IMR-90 (cell line): ENCODE results near the gene NEURL2. TPM values are rescaled to one million over a fixed set of nuclear protein-coding genes. Genes with fewer than 3 reads are reported as not detected.

ENCODE experiments used
- ATAC-seq: fragments of 200-7000 bp; cut with Tn5 transposase; 2 replicates; pipeline ENCODE4 v1.9.1; 2020; ENCODE audit warnings: low read depth, mild to moderate bottlenecking, moderate library complexity
- Bru-seq: library from RNA; stranded (reverse); fragments of 400-500 nt; gene quantifications from one replicate; lab custom pipeline; 2021; lab: Mats Ljungman, UMichigan
- BruChase-seq, 2 experiments: library from RNA; stranded (reverse); fragments of 400-500 nt; gene quantifications; one replicate each; lab custom pipeline; 2021; lab: Mats Ljungman, UMichigan
- BruUV-seq: library from RNA; stranded (reverse); fragments of 400-500 nt; replicated peaks from 2 replicates; lab custom pipeline; 2021; lab: Mats Ljungman, UMichigan
- CTCF ChIA-PET: fragments of 300-600 bp; formaldehyde crosslinking; extraction: SDS; loops from one replicate; lab custom pipeline; 2021; ENCODE audit warnings: antibody characterized with exemption; lab: Yijun Ruan, JAX
- POLR2A ChIA-PET: fragments of 300-600 bp; sonication (Branson Sonifier 250); formaldehyde crosslinking; loops from one replicate; lab custom pipeline; 2022; ENCODE audit warnings: antibody characterized with exemption; ENCODE audit not compliant: unreplicated experiment; lab: Charles Lee
- DNase-seq: peaks from one replicate; pipeline ENCODE4 v3.0.0; 2013
- H2AFZ ChIP-seq: replicated peaks from 2 replicates; pipeline ENCODE3; 2013; ENCODE audit warnings: low read length, mild to moderate bottlenecking; ENCODE audit not compliant: poor library complexity
- H2AK5ac ChIP-seq: 2 replicates; pipeline ENCODE4 v1.6.1; 2013; ENCODE audit warnings: low read depth, low read length, inconsistent platforms
- H2AK9ac ChIP-seq: replicated peaks from 2 replicates; pipeline ENCODE3; 2013; ENCODE audit warnings: mild to moderate bottlenecking, low read depth, low read length, moderate library complexity; ENCODE audit not compliant: poor library complexity
- H2BK120ac ChIP-seq: 2 replicates; pipeline ENCODE4 v1.6.1; 2013; ENCODE audit warnings: low read depth, low read length, inconsistent platforms
- H2BK15ac ChIP-seq: 3 replicates; pipeline ENCODE4 v1.6.1; 2013; ENCODE audit warnings: low read depth, low read length, inconsistent platforms
- H2BK20ac ChIP-seq: 2 replicates; pipeline ENCODE4 v1.6.1; 2013; ENCODE audit warnings: low read depth, mild to moderate bottlenecking, inconsistent platforms, low read length, moderate library complexity
- H2BK5ac ChIP-seq: 2 replicates; pipeline ENCODE4 v1.6.1; 2013; ENCODE audit warnings: mild to moderate bottlenecking, low read depth, low read length, inconsistent platforms; ENCODE audit not compliant: poor library complexity, severe bottlenecking
- H3K14ac ChIP-seq: replicated peaks from 2 replicates; pipeline ENCODE4 v1.6.1; 2013; ENCODE audit warnings: low read depth, low read length, inconsistent platforms
- H3K18ac ChIP-seq: 2 replicates; pipeline ENCODE4 v1.6.1; 2013; ENCODE audit warnings: low read depth, low read length, control low read depth
- H3K23ac ChIP-seq: 2 replicates; pipeline ENCODE4 v1.6.1; 2013; ENCODE audit warnings: low read depth, low read length, inconsistent platforms
- H3K27ac ChIP-seq: 2 replicates; pipeline ENCODE4 v1.5.1; 2013; ENCODE audit warnings: mild to moderate bottlenecking, control low read depth, low read length; ENCODE audit not compliant: insufficient read depth
- H3K27me3 ChIP-seq: 2 replicates; pipeline ENCODE4 v1.6.1; 2013; ENCODE audit warnings: low read length; ENCODE audit not compliant: control insufficient read depth, insufficient read depth
- H3K36me3 ChIP-seq: 2 replicates; pipeline ENCODE4 v1.6.1; 2013; ENCODE audit warnings: low read length, mixed read lengths; ENCODE audit not compliant: control insufficient read depth, insufficient read depth
- H3K4ac ChIP-seq: 2 replicates; pipeline ENCODE4 v1.6.1; 2013; ENCODE audit warnings: low read depth, low read length, inconsistent platforms
- H3K4me1 ChIP-seq: 2 replicates; pipeline ENCODE4 v1.6.1; 2013; ENCODE audit warnings: low read length, mixed read lengths; ENCODE audit not compliant: control insufficient read depth, insufficient read depth
- H3K4me2 ChIP-seq: 2 replicates; pipeline ENCODE4 v1.6.1; 2013; ENCODE audit warnings: low read depth, mild to moderate bottlenecking, control low read depth, low read length, moderate library complexity
- H3K4me3 ChIP-seq: 2 replicates; pipeline ENCODE4 v1.5.1; 2013; ENCODE audit warnings: low read depth, mild to moderate bottlenecking, control low read depth, low read length, moderate library complexity; ENCODE audit not compliant: insufficient read depth
- H3K56ac ChIP-seq: 2 replicates; pipeline ENCODE4 v1.6.1; 2013; ENCODE audit warnings: low read length, inconsistent platforms; ENCODE audit not compliant: insufficient read depth; ENCODE audit errors: extremely low read depth
- H3K79me1 ChIP-seq, 2 experiments: 2 replicates each; pipeline ENCODE4 v1.6.1; 2013; ENCODE audit warnings: low read length in 2 of 2, inconsistent platforms in 1 of 2, low read depth in 1 of 2
- H3K9ac ChIP-seq: 2 replicates; pipeline ENCODE4 v1.6.1; 2013; ENCODE audit warnings: low read depth, low read length, control low read depth
- H3K9me1 ChIP-seq: 2 replicates; pipeline ENCODE4 v1.6.1; 2013; ENCODE audit warnings: low read length, inconsistent platforms; ENCODE audit not compliant: insufficient read depth
- H3K9me3 ChIP-seq: 2 replicates; pipeline ENCODE4 v1.6.1; 2013; ENCODE audit warnings: low read length; ENCODE audit not compliant: control insufficient read depth, insufficient read depth
- H4K20me1 ChIP-seq: 2 replicates; pipeline ENCODE4 v1.6.1; 2013; ENCODE audit warnings: low read length, inconsistent platforms; ENCODE audit not compliant: insufficient read depth
- H4K5ac ChIP-seq: 2 replicates; pipeline ENCODE4 v1.6.1; 2013; ENCODE audit warnings: mild to moderate bottlenecking, low read depth, low read length, control low read depth
- H4K8ac ChIP-seq, 2 experiments: 2 replicates each; pipeline ENCODE4 v1.6.1; 2013; ENCODE audit warnings: low read depth in 2 of 2, low read length in 2 of 2, control low read depth in 1 of 2, inconsistent platforms in 1 of 2
- H4K91ac ChIP-seq: 2 replicates; pipeline ENCODE4 v1.6.1; 2013; ENCODE audit warnings: low read depth, low read length, inconsistent platforms; ENCODE audit not compliant: insufficient read depth
- BHLHE40 ChIP-seq: fragments of 150-350 bp; IDR thresholded peaks from 2 replicates; pipeline ENCODE4 v1.6.1; 2016; ENCODE audit warnings: mild to moderate bottlenecking, low read depth, low read length
- CEBPB ChIP-seq: IDR thresholded peaks from 2 replicates; pipeline ENCODE4 v1.6.1; 2012; ENCODE audit warnings: low read depth, low read length, improper control_type of control experiment
- CHD1 ChIP-seq: IDR thresholded peaks from 2 replicates; pipeline ENCODE4 v1.6.1; 2012; ENCODE audit warnings: low read depth, low read length, improper control_type of control experiment
- FOS ChIP-seq: fragments of 150-350 bp; IDR thresholded peaks from 2 replicates; pipeline ENCODE4 v1.6.1; 2016; ENCODE audit warnings: low read depth, low read length
- MAFK ChIP-seq: IDR thresholded peaks from 2 replicates; pipeline ENCODE4 v1.6.1; 2012; ENCODE audit warnings: low read depth, low read length, improper control_type of control experiment
- MAZ ChIP-seq: IDR thresholded peaks from 2 replicates; pipeline ENCODE4 v1.6.1; 2012; ENCODE audit warnings: low read depth, mild to moderate bottlenecking, low read length, improper control_type of control experiment, moderate library complexity, borderline replicate concordance
- MXI1 ChIP-seq: IDR thresholded peaks from 2 replicates; pipeline ENCODE4 v1.6.1; 2012; ENCODE audit warnings: low read depth, mild to moderate bottlenecking, low read length, moderate library complexity, borderline replicate concordance
- RFX5 ChIP-seq: IDR thresholded peaks from 2 replicates; pipeline ENCODE4 v1.8.0; 2012; ENCODE audit warnings: low read depth, mild to moderate bottlenecking, low read length, moderate library complexity
- WGBS, 2 experiments: methylation state at CpG; one replicate each; pipeline versions ENCODE4 v1.1.5 to v1.1.7; 2013; ENCODE audit warnings: missing lambda C conversion rate in 2 of 2; ENCODE audit not compliant: insufficient read length in 1 of 2; ENCODE audit errors: extremely low coverage in 2 of 2; 5-methylcytosine and 5-hydroxymethylcytosine counted together
- dilution Hi-C: fragments of 300-500 bp; cut with HindIII; formaldehyde crosslinking; loops from one replicate; pipeline ENCODE4 v1.14.3; 2018; ENCODE audit warnings: low sequenced_read_pairs; ENCODE audit not compliant: unreplicated experiment
- in situ Hi-C: fragments of 300-500 bp; cut with MboI; formaldehyde crosslinking; loops from 3 replicates; pipeline ENCODE4 v1.14.3; 2019; ENCODE audit warnings: low sequenced_read_pairs, inconsistent platforms, mixed read lengths
- intact Hi-C: fragments of 100-400 bp; cut with micrococcal nuclease; formaldehyde crosslinking; loops from 2 replicates; pipeline ENCODE4 v1.10.0; 2022
- long read RNA-seq: library from polyadenylated mRNA; unstranded; transcript quantifications from one replicate; pipeline ENCODE4 v2.0.0, GENCODE V29; 2021; ENCODE audit not compliant: unreplicated experiment
- polyA plus RNA-seq, 3 experiments: library from polyadenylated mRNA; depleted of rRNA; stranded (reverse); fragments of >200 nt; gene quantifications; 2 replicates each; pipeline ENCODE4 v1.2.3, GENCODE V29; 2012; ENCODE audit warnings: low replicate concordance in 1 of 3
- total RNA-seq: library from RNA; depleted of rRNA; stranded (reverse); fragments of >200 nt; gene quantifications from 2 replicates; pipeline ENCODE4 v1.2.3, GENCODE V29; 2012; rRNA removed
- TF ChIP-seq, protein P1 (sequence below): conservative IDR thresholded peaks from 2 replicates; pipeline ENCODE4 v1.5.1; 2012; ENCODE audit warnings: mild to moderate bottlenecking, low read depth, low read length, improper control_type of control experiment

NEURL2 gene, protein sequence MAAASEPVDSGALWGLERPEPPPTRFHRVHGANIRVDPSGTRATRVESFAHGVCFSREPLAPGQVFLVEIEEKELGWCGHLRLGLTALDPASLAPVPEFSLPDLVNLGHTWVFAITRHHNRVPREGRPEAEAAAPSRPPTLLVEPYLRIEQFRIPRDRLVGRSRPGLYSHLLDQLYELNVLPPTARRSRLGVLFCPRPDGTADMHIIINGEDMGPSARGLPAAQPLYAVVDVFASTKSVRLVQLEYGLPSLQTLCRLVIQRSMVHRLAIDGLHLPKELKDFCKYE
- total RNA-seq (0.56 and 1.1 TPM in 2 replicates), polyA plus RNA-seq (2012; rRNA removed) (2.0 and 2.5 TPM in 2 replicates), Bru-seq, nascent RNA (percentile 46 among the genes with signal in this experiment), BruChase-seq, experiment 1, labeled RNA remaining after a 6-hour chase (percentile 71 among the genes with signal in this experiment), BruChase-seq, experiment 2, labeled RNA remaining after a 2-hour chase (percentile 64 among the genes with signal in this experiment)
- 1.2 and 3.0 TPM in 2 replicates for polyA plus RNA-seq (2012; cell fraction: cytosol; rRNA removed)
- 9.3 and 17.2 TPM in 2 replicates for polyA plus RNA-seq (2012; cell fraction: nucleus; rRNA removed; ENCODE audit: low replicate concordance)
- long read RNA-seq, partial matches to known transcripts, result 0 of 4 reads
- long read RNA-seq, other reads (novel, unspliced or antisense), result 1 of 4 reads

DNA sequence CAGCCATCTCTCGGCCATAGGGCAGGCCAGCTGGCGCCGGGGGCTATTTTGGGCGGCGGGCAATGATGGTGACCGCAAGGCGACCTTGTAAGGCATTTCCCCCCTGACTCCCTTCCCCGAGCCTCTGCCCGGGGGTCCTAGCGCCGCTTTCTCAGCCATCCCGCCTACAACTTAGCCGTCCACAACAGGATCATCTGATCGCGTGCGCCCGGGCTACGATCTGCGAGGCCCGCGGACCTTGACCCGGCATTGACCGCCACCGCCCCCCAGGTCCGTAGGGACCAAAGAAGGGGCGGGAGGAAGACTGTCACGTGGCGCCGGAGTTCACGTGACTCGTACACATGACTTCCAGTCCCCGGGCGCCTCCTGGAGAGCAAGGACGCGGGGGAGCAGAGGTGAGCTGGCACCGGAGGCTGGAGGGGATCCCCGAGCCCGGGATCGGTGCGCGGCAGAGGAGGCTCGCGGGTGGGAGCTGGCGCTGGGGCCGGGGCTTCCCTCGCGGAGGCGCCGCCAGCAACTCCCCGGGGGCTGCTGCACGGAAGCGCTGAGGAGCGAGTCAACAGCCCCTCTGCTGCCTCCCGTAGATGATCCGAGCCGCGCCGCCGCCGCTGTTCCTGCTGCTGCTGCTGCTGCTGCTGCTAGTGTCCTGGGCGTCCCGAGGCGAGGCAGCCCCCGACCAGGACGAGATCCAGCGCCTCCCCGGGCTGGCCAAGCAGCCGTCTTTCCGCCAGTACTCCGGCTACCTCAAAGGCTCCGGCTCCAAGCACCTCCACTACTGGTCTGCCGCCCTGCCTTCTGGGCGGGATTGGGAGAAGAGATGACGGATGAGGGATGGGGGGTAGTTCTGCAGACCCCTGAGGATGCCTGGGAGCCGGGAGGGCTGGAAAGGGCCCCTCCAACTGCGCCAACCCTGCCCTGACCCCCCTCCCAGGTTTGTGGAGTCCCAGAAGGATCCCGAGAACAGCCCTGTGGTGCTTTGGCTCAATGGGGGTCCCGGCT lies at the start of gene NEURL2, which contains the start of gene CTSA:
Gene NEURL2 (minus strand): TSS at position 224 of the 999 bp plus-strand sequence. CDS start 217 bp downstream, at position 7.
Gene CTSA (plus strand): TSS at position 351 of the 999 bp plus-strand sequence. CDS start 234 bp downstream, at position 585.
- ATAC-seq, result peak; percentile 73
- Histone ChIP-seq H3K23ac (peak within 1 kb of the TSS; percentile 45; the same call in 1 of the 2 replicates), H3K9me1 (0 out of 2 replicates have a peak, but pooled peaks cover 2% of the 10 kb centered on the region), H3K4me3 (peak within 1 kb of the TSS; percentile 74), H2BK5ac (peak within 1 kb of the TSS; percentile 40), H2BK120ac (peak within 1 kb of the TSS; percentile 54), H3K18ac (peak within 1 kb of the TSS; percentile 42), H3K9me3 (no peaks in the 10 kb centered on the region), H3K27me3 (no peaks in the 10 kb centered on the region), H2AK5ac (peak within 1 kb of the TSS; percentile 52; the same call in 1 of the 2 replicates), H3K9ac (peak within 1 kb of the TSS; percentile 65), H3K36me3 (peaks cover 32% of the 10 kb centered on the region), H3K56ac (peak within 1 kb of the TSS; percentile 42; the same call in 1 of the 2 replicates), H2BK15ac (peak within 1 kb of the TSS; percentile 15; the same call in 2 of the 3 replicates), H3K27ac (peak within 1 kb of the TSS; percentile 63), H4K5ac (peak within 1 kb of the TSS; percentile 29), H3K79me1 (peaks cover 14 to 62% of the 10 kb centered on the region in 2 experiments), H3K4me2 (peak within 1 kb of the TSS; percentile 83), H2BK20ac (no peak within 1 kb of the TSS; the same call in 1 of the 2 replicates), H3K4me1 (peaks cover 3% of the 10 kb centered on the region; the same call in 1 of the 2 replicates), H3K4ac (peak within 1 kb of the TSS; percentile 92), H4K8ac (peak within 1 kb of the TSS; percentile 61 to 90), H4K91ac (peak within 1 kb of the TSS; percentile 70), H3K14ac (peak within 1 kb of the TSS; percentile 75), H2AK9ac (peak within 1 kb of the TSS; percentile 88), H4K20me1 (0 out of 2 replicates have a peak, but pooled peaks cover 8% of the 10 kb centered on the region), H2AFZ (peak within 1 kb of the TSS; percentile 99)
- intact Hi-C loops, result loop anchor here (2.0 to 5.0 kb wide), 3 partner anchors 44 to 81 kb away; partner anchors contain the start of genes PCIF1 and ZNF335
- dilution Hi-C loops, result no loop called here
- ChIA-PET CTCF (interaction anchor here (0.6 to 1.7 kb wide), 6 partner anchors 14 to 912 kb away, joined by 3 to 6 read pairs (median 4); no protein-coding TSS in a partner anchor), POLR2A (interaction anchor here (0.6 to 1.2 kb wide), 2 partner anchors 8 to 33 kb away, joined by 5 to 8 read pairs; no protein-coding TSS in a partner anchor)
- DNase-seq, result peak; percentile 92
- in situ Hi-C loops, result no loop called here
- BruUV-seq, result TSS peak; percentile 86
- WGBS, 2 experiments, result 1% methylated on average over 41 of the region's 78 CpGs; no CpG with 5 or more reads in 1 of the 2 experiments
- TF ChIP-seq MAFK (no peak), RFX5 (no peak), CEBPB (no peak), MXI1 (peak; percentile 72; the same call in 1 of the 2 replicates), MAZ (peak; percentile 74; the same call in 1 of the 2 replicates), BHLHE40 (peak; percentile 81), FOS (peak; percentile 97), CHD1 (no peak)
- TF ChIP-seq, protein P1, sequence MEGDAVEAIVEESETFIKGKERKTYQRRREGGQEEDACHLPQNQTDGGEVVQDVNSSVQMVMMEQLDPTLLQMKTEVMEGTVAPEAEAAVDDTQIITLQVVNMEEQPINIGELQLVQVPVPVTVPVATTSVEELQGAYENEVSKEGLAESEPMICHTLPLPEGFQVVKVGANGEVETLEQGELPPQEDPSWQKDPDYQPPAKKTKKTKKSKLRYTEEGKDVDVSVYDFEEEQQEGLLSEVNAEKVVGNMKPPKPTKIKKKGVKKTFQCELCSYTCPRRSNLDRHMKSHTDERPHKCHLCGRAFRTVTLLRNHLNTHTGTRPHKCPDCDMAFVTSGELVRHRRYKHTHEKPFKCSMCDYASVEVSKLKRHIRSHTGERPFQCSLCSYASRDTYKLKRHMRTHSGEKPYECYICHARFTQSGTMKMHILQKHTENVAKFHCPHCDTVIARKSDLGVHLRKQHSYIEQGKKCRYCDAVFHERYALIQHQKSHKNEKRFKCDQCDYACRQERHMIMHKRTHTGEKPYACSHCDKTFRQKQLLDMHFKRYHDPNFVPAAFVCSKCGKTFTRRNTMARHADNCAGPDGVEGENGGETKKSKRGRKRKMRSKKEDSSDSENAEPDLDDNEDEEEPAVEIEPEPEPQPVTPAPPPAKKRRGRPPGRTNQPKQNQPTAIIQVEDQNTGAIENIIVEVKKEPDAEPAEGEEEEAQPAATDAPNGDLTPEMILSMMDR, result no peak
